ENCODE data around the gene OCLN.
"Not testable (repeated sequence)": the region's sequence is repeated elsewhere in the genome, so short reads cannot be mapped to it uniquely, and the experiment has no call there.

OCLN gene

GRCh38 chr5:69492391-69492922 lies at the start of gene OCLN:
TSS of gene OCLN (plus strand) at chr5:69492790. CDS start at chr5:69504245, 11,455 bp downstream.
- peak; percentile 77 for DNase-seq

GRCh38 chr5:69444127-69444754 lies 48.3 kb upstream of the OCLN start:
- DNase-seq: no peak

GRCh38 chr5:69449511-69449910 lies 43.1 kb upstream of the OCLN start:
- DNase-seq: no peak

- no peak for DNase-seq
Observed at GRCh38 chr5:69450116-69450515, 42.5 kb upstream of the OCLN start.

DNA sequence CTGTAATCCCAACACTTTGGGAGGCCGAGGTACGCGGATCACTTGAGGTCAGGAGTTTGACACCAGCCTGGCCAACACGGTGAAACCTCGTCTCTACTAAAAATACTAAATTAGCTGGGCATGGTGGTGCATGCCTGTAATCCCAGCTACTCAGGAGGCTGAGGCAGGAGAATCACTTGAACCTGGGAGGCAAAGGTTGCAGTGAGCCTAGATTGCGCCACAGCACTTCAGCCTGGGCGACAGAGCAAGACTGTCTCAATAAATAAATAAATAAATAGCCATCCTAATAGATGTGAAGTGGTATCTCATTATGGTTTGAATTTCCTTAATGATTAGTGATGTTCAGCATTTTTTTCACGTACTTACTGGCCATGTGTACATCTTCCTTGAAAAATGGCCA lies 42.1 kb upstream of the OCLN start:
- not testable (repeated sequence) for DNase-seq

DNA sequence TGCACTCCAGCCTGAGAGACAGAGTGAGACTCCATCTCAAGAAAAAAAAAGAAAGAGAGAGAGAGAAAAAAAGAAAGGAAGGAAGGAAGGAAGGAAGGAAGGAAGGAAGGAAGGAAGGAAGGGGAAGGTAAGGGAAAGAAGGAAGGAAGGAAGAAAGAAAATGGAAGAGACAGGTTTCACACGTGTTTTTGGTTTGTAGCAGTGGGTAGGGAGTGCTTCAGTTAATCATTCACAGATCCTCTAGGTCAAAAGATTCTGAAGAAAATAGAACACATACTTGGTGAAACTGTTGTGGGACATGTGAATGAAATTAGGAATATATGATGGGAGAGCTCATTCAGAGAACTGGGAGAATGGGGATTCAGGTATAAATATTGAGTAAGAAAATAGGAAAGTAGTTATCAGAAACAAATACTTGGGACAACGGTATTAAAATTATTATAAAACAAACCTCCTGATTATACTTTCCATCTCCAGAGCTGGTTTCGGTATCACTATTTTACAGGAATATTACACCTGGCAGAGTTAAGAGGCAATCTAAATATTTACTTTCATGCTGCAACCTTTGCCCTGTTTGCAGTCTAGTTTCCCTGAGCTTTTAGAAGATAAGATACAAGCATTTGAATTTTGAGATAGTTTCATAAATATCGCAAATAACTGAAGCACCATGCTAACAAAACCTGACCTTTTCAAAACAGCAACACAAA lies 40.5 kb upstream of the OCLN start:
- DNase-seq: no peak

DNA sequence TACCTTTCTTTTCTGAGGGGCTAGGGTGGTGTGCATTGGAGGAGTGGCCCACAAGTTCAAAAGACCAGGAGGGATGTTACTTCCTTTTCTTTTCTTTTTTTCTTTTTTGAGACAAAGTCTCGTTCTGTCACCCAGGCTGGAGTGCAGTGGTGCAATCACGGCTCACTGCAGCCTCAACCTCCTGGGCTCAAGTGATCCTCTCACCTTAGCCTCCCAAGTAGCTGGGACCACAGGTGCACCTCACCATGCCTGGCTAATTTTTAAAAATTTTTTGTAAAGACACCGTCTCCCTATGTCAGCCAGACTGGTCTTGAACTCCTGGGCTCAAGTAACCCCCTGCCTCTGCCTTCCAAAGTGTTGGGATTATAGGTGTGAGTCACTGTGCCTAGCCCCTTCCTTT lies 39.1 kb upstream of the OCLN start:
- not testable (repeated sequence) for DNase-seq

DNA sequence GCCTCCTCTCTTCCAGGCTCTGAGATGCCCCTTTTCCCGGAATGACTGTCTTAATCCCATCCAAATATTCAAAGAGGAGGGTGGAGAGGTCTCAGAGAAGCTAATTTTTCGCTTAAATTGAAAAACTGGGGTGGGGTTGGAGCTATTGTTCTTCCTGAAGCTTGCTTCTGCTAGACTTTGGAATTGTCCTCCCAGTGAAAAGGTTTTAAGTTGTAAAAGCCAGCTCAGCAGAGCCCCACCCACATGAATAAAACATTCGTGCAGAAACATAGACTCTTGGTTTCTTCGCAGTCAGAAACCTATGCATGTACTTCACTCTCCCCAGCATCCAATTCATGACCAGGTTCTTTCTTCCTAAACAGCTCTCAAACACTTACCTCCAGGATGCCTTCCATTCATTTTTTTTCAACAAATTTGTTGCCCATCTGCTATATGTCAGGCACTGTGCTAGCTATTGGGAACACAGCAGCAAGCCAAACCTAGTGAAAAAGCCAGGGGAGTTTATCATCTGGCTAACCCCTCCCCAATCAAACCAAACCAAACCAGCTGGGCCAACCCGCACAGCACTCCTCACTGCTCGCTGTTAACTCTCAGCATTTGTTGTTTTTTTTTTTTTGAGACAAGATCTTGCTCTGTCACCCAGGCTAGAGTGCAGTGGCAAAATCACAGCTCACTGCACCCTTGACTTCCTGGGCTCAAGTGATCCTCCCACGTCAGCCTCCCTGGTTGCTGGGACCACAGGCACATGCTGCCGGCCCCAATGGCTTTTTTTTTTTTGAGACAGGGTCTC lies 37.9 kb upstream of the OCLN start:
- no peak for DNase-seq

DNA sequence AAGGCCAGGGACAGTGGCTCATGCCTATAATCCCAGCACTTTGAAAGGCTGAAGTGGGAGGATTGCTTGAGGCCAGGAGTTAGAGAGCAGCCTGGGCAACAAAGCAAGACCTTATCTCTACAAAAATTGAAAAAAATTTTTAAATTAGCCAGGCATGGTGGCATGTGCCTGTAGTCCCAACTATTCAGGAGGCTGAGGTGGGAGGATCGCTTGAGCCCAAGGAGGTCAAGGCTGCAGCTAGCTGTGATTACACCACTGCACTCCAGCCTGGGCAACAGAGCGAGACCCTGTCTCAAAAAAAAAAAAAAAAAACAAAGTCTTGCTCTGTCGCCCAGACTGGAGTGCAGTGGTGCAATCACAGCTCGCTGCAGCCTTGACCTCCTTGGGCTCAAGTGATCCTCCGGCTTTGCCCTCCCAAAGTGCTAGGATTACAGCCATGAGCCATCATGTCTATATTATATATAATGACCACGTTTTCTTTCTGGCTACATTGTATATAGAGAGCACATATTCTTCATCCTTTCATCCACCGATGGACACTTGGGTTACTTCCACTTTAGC lies 37.1 kb upstream of the OCLN start:
- not testable (repeated sequence) for DNase-seq

GRCh38 chr5:69462170-69462569 lies 30.4 kb upstream of the OCLN start:
- DNase-seq: no peak

- not testable (repeated sequence) for DNase-seq
Observed at GRCh38 chr5:69466375-69466774, 26.2 kb upstream of the OCLN start.

- DNase-seq: no peak
Observed at GRCh38 chr5:69467442-69468225, 25.0 kb upstream of the OCLN start.

GRCh38 chr5:69468631-69469030 lies 24.0 kb upstream of the OCLN start:
- DNase-seq: no peak

- DNase-seq: not testable (repeated sequence)
Observed at GRCh38 chr5:69471516-69471915, 21.1 kb upstream of the OCLN start.

DNA sequence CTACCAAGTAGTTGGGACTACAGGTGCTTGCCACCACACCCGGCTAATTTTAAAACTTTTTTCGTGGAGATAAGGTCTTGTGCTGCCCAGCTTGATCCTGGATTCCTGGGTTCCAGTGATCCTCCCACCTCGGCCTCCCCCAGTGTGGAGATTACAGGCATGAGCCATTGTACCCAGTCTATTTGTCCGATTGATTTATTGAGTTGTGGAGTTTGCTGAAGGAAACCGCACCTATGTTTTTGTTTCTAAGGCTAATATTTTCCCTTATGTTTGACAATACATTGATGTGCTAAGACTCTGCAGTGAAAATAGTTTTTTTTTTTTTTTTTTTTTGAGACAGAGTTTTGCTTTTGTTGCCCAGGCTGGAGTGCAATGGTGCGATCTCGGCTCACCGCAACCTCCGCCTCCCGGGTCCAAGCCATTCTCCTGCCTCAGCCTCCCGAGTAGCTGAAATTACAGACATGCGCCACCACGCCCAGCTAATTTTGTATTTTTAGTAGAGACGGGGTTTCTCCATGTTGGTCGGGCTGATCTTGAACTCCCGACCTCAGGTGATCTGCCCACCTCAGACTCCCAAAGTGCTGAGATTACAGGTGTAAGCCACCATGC lies 20.0 kb upstream of the OCLN start:
- DNase-seq: not testable (repeated sequence)

- no peak for DNase-seq
Observed at GRCh38 chr5:69477170-69477569, 15.4 kb upstream of the OCLN start.

GRCh38 chr5:69478296-69478695 lies 14.3 kb upstream of the OCLN start:
- not testable (repeated sequence) for DNase-seq

DNA sequence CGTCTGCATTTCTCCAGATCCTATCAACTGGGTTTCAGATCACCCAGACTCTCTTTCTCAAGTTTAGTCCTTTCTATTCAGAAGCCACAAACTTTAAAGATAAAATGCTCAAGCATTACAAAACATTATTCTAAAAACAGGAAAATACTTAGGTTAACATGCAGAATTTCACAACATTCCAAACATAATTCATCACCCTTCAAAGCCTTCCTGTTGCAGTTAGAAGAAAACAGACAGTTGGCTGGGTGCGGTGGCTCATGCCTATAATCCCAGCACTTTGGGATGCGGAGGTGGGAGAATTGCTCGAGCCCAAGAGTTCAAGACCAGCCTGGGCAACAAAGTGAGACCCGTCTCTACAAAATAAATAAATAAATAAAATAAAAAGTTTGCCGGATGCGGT lies 7.7 kb upstream of the OCLN start:
- no peak for DNase-seq

- DNase-seq: no peak
Observed at GRCh38 chr5:69485471-69485870, 7.1 kb upstream of the OCLN start.

GRCh38 chr5:69489246-69489645 lies 3.3 kb upstream of the OCLN start:
- no peak for DNase-seq

DNA sequence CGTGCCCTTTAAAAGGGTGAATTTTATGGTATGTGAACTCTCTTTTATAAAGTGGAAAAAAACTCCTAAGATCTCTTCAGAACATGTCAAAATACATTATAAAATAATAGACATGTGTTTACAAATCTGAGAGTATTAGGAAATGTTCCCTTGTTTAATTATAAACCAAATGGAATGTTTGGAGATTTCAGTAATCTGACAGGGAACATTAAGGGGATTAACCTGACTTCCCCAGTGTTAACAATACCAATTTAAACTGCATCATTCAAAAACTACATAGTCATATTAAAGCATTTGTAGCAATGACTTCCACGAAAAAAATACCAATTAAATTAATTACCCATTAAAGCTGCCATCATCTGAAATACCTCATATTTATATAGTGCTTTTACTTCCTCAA lies 1.6 kb upstream of the OCLN start:
- DNase-seq: no peak

GRCh38 chr5:69491838-69492390 lies 676 bp upstream of the OCLN start:
- DNase-seq: no peak
